ENCODE results near the gene NELL2.

The NELL2 gene

GRCh38 chr12:44627387-44628166 is 248.5 kb downstream of the NELL2 start:
- ChIA-PET POLR2A (ENCODE audit: low non-redundant PET) (no interaction called here), CTCF (no interaction called here)
- no peak for TF ChIP-seq CTCF (conservative IDR thresholded peaks at IDR 0.05; ENCODE audit: low read depth)
- H3K27ac ChIP-seq, result no peak overlapping the region
- DNase-seq (ENCODE audit: low spot score), result no peak

- H3K27ac ChIP-seq, result no peak overlapping the region
- ChIA-PET POLR2A (ENCODE audit: low non-redundant PET) (no interaction called here), CTCF (interaction anchor here (0.6 kb wide), 1 partner anchor 1106 kb away, joined by 3 read pairs; no protein-coding TSS in a partner anchor)
Measured at GRCh38 chr12:44626883-44627282, 249.2 kb downstream of the NELL2 start.

GRCh38 chr12:44618946-44619345 is 257.2 kb downstream of the NELL2 start:
- CTCF ChIA-PET, result interaction anchor here (0.5 kb wide), 1 partner anchor 691 kb away, joined by 3 read pairs; no protein-coding TSS in a partner anchor
- H3K27ac ChIP-seq, result no peak overlapping the region
- DNase-seq (ENCODE audit: low spot score), result no peak
- POLR2A ChIA-PET (ENCODE audit: low non-redundant PET), result no interaction called here
- TF ChIP-seq CTCF (conservative IDR thresholded peaks at IDR 0.05; ENCODE audit: low read depth), result no peak

More at GRCh38 chr12:44626883-44627282, 249.2 kb downstream of the NELL2 start:
- DNase-seq (ENCODE audit: low spot score), result no peak
- no peak for TF ChIP-seq CTCF (conservative IDR thresholded peaks at IDR 0.05; ENCODE audit: low read depth)

GRCh38 chr12:44616402-44616801 is 259.7 kb downstream of the NELL2 start:
- CTCF ChIA-PET, result interaction anchor here (0.6 kb wide), 1 partner anchor 314 kb away, joined by 4 read pairs; no protein-coding TSS in a partner anchor
- peak; percentile 11 for DNase-seq (ENCODE audit: low spot score)
- TF ChIP-seq CTCF (conservative IDR thresholded peaks at IDR 0.05; ENCODE audit: low read depth), result no peak
- POLR2A ChIA-PET (ENCODE audit: low non-redundant PET), result no interaction called here
- H3K27ac ChIP-seq, result no peak overlapping the region

- TF ChIP-seq CTCF (conservative IDR thresholded peaks at IDR 0.05; ENCODE audit: low read depth), result no peak
- ChIA-PET CTCF (interaction anchor here (0.6 kb wide), 1 partner anchor 304 kb away, joined by 3 read pairs; no protein-coding TSS in a partner anchor), POLR2A (ENCODE audit: low non-redundant PET) (no interaction called here)
- no peak for DNase-seq (ENCODE audit: low spot score)
- no peak overlapping the region for H3K27ac ChIP-seq
Measured at GRCh38 chr12:44611538-44611937, 264.6 kb downstream of the NELL2 start.

- POLR2A ChIA-PET (ENCODE audit: low non-redundant PET), result no interaction called here
- no peak overlapping the region for H3K27ac ChIP-seq
- CTCF ChIA-PET, result no interaction called here
- TF ChIP-seq CTCF (conservative IDR thresholded peaks at IDR 0.05; ENCODE audit: low read depth), result no peak
- no peak for DNase-seq (ENCODE audit: low spot score)
Measured at GRCh38 chr12:44603701-44604100, 272.4 kb downstream of the NELL2 start.
